Ammon's horn (tissue), 1 donor: ENCODE results near the gene SRSF12.
"Not testable (repeated sequence)": the region's sequence is repeated elsewhere in the genome, so short reads cannot be mapped to it uniquely, and the experiment has no call there.

Source experiments
- DNase-seq: peaks from one replicate; pipeline ENCODE4 v3.0.0-alpha.2; 2016; ENCODE audit warnings: low spot score

Gene SRSF12

GRCh38 chr6:89128256-89128671 lies 10.4 kb upstream of the SRSF12 start:
- DNase-seq, result not testable (repeated sequence)

DNA sequence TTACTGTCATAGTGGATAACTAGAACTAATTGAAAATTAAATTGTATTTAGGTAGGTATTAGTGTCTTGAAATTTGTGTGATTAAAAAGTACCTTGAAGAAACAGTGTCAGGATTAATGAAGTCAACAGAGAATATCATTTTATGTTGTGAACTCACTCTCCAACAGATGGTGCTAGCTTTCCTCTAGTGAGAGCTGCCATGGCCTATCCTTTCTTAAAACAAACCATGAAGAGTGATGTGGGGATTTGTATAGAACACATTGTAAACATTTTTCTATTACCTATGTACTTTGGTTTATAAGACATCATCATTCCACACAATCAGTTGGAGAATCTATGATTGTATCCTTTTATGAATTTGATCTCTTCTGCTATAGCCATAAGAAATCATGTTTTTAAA lies 4.8 kb upstream of the SRSF12 start:
- DNase-seq, result peak; percentile 63

- no peak for DNase-seq
These were observed 4.1 kb upstream of the SRSF12 start for GRCh38 chr6:89121934-89122333.

DNA sequence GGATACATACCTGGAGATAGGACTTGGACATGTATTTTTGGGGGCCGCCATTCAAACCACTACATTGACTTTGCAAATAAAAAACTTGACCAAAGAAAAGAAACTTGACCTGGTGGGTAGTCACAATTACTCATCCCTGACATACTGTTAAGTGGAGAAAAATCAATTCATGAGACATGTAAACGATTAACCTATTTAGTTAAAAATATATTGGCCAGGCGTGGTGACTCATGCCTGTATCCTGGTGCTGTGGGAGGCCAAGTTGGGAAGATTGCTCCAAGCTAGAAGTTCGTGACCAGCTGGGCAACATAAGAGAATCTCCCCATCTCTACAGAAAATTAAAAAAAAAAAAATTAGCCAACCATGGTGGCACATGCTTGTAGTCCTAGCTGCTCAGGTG lies 2.5 kb upstream of the SRSF12 start:
- DNase-seq, result no peak

DNA sequence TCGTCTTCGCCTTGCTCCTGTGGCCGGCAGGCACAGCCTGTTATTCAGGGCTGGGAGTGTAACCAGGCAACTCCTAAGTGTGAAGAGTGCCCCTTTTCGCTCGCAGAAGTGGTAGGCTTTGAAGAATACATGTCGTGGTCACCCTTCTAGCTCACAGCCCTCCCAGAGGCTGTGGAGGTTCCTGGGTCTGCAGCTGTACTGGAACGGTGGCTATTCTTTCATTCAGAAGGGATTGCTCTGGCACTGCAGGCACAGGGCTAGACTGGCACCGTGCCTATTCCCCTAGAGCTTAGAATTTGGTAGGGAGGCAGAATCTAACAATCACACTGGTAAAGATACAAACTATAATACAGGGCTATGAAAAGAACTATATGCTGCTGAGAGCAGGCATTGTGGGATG lies 1.1 kb upstream of the SRSF12 start:
- peak; percentile 26 for DNase-seq

DNA sequence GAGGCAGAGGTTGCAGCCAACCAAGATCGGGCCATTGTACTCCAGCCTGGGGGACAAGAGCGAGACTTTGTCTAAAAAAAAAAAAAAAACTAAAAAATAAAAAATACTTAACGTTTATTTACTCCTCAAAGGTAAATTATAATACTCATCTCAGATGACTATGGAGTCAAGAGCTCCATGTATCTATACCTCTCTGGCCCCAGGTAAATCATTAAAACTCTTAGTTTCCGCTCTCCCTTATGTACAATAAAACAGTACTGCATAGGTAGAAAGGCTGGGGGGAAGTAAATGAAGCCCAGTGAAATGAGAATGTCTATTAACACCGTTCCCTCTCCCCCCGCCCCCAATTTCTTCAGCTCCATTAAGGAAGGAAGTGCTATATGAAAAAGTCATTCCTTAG lies 1.2 kb downstream of the SRSF12 start:
- DNase-seq, result no peak

DNA sequence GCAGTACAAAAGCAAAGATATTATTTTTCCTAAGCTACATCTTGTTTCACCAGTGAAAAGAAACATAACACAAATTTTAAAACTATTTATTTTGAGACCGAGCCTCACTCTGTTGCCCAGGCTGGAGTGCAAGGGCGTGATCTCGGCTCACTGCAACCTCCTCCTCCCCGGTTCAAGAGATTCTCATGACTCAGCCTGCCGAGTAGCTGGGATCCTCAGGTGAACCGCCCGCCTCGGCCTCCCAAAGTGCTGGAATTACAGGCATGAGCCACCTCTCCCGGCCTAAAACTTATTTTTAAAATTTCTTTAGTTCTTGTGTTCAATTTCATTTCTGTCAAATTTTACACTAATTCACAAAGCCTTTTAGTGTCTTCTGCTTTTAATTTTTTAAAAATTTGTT lies 5.9 kb downstream of the SRSF12 start:
- no peak for DNase-seq

- no peak for DNase-seq
These were observed 7.6 kb downstream of the SRSF12 start for GRCh38 chr6:89110284-89110683.

DNA sequence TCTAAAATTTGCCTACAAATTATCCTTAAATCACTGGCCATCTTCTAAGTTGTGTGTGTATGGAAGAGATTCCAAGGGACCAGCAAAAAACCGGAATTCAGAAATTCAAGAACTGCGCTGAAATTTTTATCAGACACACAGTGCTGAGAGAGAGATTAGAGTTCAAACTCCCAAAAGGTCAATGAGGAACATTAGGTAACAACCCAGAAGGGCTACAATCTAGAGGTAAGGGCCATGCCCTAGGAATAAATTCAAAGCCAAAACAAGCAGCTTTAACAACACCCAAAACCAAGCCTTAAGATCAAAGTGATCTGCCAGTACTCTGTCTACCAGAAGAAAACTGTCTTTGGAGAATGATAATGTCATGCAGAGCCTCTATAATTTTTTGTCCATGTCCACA lies 17.8 kb downstream of the SRSF12 start:
- no peak for DNase-seq

- DNase-seq, result no peak
These were observed 19.4 kb downstream of the SRSF12 start for GRCh38 chr6:89098461-89098860.

DNA sequence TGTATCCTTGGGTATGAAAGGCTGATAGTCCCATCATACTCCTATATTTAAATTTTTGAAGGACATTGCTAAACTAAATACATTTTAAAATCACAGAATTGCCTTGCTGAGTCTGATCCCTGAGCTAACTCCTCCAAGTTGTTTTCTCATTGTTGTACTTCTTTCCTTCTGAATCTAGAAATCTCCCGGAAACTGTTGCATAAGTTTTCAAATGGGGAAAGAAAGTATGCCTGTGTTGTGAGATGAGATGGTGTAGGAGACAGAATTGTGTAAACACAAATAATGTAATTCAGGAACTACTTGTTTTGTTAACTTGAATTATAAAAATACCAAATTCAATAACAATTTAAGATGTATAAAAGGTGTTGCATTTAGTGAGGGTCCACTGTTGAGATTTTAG lies 30.0 kb downstream of the SRSF12 start:
- DNase-seq, result no peak

DNA sequence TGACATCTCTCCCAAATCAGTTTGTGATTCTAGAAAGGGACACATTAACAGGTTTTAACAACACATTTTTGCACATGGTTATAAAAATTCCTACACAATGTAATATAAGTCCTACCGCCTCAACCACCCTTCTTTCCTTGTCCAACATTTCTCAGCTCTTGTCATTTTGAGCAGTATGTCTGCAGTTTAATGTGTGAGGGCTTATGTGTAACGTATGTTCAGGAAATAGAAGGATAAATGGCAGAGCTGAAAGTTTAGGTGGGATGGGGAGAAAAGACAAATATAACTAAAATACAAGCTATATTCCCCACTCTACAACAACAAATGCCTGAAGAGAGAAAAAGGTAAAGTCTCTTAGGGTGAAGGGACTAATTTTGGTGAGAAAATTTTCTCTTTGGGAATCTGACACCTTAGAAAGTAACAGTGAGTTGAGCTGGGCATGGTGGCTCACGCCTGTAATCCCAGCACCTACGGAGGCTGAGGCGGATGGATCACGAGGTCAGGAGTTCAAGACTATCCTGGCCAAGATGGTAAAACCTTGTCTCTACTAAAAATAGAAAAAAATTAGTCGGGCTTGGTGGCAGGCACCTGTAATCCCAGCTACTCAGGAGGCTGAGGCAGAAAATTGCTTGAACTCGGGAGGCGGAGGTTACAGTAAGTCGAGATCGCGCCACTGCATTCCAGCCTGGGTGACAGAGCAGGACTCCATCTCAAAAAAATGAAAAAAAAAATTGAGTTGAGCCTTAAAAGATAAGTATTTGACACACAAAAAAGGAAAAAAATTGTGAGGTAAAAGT lies 32.3 kb downstream of the SRSF12 start:
- DNase-seq, result no peak

- no peak for DNase-seq
These were observed 32.9 kb downstream of the SRSF12 start for GRCh38 chr6:89084954-89085353.

DNA sequence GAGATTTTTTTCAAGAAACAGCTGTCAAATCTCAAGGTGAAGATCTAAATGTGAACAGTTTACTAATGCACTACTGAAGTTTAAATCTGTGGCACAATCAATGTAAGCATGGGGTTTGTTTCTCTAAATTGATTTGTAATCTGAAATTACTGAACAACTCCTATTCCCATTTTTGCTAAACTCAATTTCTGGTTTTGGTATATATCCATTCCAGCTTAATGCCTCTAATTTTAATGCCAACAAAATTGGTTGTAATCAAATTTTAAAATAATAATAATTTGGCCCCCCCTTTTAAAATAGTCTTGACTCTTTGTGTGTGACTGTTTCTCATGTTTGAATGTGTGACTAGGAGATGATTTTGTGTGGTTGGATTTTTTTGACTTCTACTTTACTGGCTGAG lies 33.3 kb downstream of the SRSF12 start:
- no peak for DNase-seq

GRCh38 chr6:89082486-89082891 lies 35.4 kb downstream of the SRSF12 start:
- peak; percentile 11 for DNase-seq

DNA sequence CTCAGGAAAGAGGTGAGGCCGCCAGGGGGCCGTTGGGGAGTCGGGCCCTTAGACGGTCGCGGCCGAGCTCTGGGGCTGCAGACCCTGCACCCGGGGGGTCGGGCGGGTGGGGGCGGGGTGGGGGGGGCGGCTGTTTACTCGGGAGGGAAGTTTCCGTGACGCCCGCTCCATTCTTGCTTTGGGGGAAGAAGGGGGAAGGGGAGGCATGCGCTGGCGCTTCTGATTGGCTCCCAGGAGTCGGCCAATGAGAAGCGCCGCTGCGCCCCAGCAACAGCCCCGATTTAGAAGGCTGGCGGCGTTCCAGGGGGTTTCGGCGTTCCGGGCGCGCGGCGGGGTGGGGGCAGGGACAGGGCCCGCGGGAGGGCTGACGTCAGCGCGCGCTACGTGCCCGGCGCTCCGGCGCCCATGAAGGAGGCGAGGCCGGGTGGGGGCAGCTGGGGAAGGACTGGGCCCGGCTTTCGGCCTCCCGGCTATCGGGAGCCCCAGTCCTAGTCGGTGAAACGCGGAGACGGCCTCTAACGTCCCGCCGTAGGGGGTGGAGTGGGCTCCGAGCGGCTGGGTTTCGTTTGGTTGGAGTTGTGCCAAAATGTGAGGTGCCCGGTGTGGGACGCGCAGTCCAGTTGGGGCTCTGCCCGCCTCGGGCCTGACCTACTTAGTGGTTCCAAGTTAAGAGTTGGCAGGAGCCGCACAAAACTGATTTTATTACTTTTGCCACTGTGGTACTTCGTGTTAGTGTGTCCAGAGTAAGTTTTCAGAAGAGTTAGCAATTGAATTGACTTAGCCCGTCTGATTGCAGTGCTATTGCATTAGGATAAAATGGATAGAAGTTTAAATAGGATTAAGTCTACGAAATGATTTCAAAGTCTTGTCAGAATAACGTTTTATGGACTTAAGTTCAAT lies 36.2 kb downstream of the SRSF12 start:
- DNase-seq, result peak; percentile 96

GRCh38 chr6:89081129-89081422 lies 36.8 kb downstream of the SRSF12 start:
- DNase-seq, result no peak

GRCh38 chr6:89080281-89081128 lies 37.4 kb downstream of the SRSF12 start, which contains the start of gene PNRC1:
Gene PNRC1, plus strand, starts transcription at chr6:89080751. Its CDS starts 144 bp downstream, at chr6:89080895.
- DNase-seq, result peak; percentile 100

GRCh38 chr6:89079511-89080234 lies 38.2 kb downstream of the SRSF12 start:
- DNase-seq, result peak; percentile 78

DNA sequence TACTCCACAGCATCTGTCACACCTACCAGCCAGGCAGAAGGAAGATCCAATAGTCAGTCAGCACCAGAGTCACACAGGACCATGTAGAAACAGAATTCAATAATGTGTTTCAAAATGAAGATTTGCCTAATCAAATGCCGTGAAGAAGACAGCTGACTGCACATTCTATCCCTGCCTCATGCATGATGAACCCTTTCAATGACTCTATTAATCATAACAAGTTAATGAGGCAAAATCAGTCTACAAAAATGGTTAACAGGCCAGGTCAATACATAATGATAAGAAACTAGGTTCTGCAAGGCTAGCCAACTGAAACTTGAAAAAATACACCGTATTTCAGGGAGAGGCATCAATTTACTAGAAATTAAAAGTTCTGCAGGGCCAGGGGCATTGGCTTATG lies 44.0 kb downstream of the SRSF12 start:
- no peak for DNase-seq

DNA sequence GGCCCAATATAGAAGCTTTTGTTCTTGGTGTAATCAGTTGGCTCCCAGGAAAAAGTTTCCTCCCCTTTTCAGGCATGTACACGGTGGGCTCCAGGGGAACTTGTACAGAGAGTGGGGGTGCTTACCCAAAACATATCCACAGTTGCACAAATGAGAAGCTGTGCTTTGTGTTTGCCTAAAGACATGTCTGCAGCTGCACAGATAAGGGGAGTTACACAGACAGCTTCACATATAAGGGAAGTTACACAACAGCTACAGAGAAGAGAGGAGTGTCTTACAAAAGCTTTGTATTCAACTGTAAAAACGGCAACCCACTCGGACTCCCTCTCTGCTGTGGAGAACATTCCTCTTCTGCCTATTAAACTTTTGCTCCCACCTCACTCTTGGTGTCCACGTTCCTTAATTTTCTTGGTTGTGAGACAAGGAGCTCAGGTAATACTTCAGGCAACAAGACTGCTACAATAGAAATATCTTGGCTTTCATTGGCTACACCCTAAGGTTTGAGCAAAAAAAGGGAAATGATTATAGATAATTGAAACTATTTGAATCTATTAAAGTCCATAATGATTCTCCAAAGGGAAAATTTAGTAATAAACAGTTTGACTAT lies 44.8 kb downstream of the SRSF12 start:
- DNase-seq, result peak; percentile 51
